ENCODE data around the gene ZNF71. TPM values are rescaled to one million over a fixed set of nuclear protein-coding genes. Genes with fewer than 3 reads are reported as not detected.

Gene ZNF71
- total RNA-seq, 4 donors from 2014 or later = 11.3 to 29.9 (median 17.8) TPM

DNA sequence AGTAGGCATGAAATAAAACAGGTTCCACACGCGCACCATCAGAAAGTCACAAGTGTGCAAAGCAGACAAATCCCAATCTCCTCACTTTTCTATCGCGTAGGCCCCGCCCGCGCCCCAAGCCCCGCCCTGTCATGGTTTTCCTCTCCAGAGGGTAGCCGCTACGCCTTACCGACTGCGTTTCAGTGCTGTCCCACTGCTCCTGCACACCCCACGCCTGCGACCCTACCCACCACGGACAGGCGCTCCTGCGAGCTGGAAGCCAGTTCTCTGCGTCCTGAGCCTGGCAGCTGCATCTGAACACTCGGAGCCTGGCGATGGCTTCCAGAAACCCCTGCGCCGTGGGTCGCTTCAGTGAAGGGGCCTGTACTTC is 28.2 kb upstream of the ZNF71 start:
- WGBS, 2 donors (ENCODE audit: low coverage in 1 of 2) = 1% methylated on average over 11 of the region's 23 CpGs; no CpG with 5 or more reads in 1 of the 2 donors
- Histone ChIP-seq H3K27ac (peak overlapping the region; percentile 62 to 89 (median 88)), H3K4me1 (peaks cover 0 to 22% (median 4%) of the 10 kb centered on the region in 3 donors), H3K27me3 (no peaks in the 10 kb centered on the region), H3K36me3 (peaks cover 9 to 51% of the 10 kb centered on the region in 2 donors), H3K9me3 (peaks cover 2 to 77% (median 3%) of the 10 kb centered on the region in 3 donors), H3K4me3 (peak overlapping the region; percentile 81 to 86)
- TF ChIP-seq POLR2A (IDR thresholded peaks at IDR 0.05) = no peak
- TF ChIP-seq POLR2AphosphoS5 (IDR thresholded peaks at IDR 0.05) = no peak
- no peak for TF ChIP-seq CTCF (IDR thresholded peaks at IDR 0.05)
- no peak for TF ChIP-seq EP300 (IDR thresholded peaks at IDR 0.05)
- ATAC-seq = peak; percentile 44

GRCh38 chr19:56567274-56568120 is 27.6 kb upstream of the ZNF71 start, which contains the start of gene ZNF470:
Gene ZNF470 (plus strand): TSS chr19:56567468. CDS start chr19:56570312, 2,844 bp downstream.
- Histone ChIP-seq H3K36me3 (peaks cover 9 to 52% of the 10 kb centered on the region in 2 donors), H3K27ac (peak within 1 kb of the TSS; percentile 62 to 89 (median 88)), H3K9me3 (peaks cover 0 to 77% (median 2%) of the 10 kb centered on the region in 3 donors), H3K4me1 (peaks cover 0 to 22% (median 4%) of the 10 kb centered on the region in 3 donors), H3K4me3 (peak within 1 kb of the TSS; percentile 81 to 86), H3K27me3 (no peaks in the 10 kb centered on the region)
- peak; percentile 100 for ATAC-seq
- peak; percentile 22 to 37 for TF ChIP-seq POLR2A (IDR thresholded peaks at IDR 0.05)
- TF ChIP-seq POLR2AphosphoS5 (IDR thresholded peaks at IDR 0.05) = peak; percentile 70
- no peak for TF ChIP-seq EP300 (IDR thresholded peaks at IDR 0.05)
- no peak for TF ChIP-seq CTCF (IDR thresholded peaks at IDR 0.05)
- 15 to 50% methylated on average over 2 of the region's 66 CpGs for WGBS, 2 donors (ENCODE audit: low coverage in 1 of 2)

GRCh38 chr19:56572589-56572988 is 22.5 kb upstream of the ZNF71 start:
- Histone ChIP-seq H3K4me3 (no peak overlapping the region), H3K36me3 (peaks cover 33 to 89% of the 10 kb centered on the region in 2 donors), H3K4me1 (peaks cover 0 to 11% (median 4%) of the 10 kb centered on the region in 3 donors), H3K27me3 (no peaks in the 10 kb centered on the region), H3K27ac (no peak overlapping the region), H3K9me3 (peaks cover 9 to 89% (median 29%) of the 10 kb centered on the region in 3 donors)
- no peak for TF ChIP-seq EP300 (IDR thresholded peaks at IDR 0.05)
- TF ChIP-seq CTCF (IDR thresholded peaks at IDR 0.05) = no peak
- TF ChIP-seq POLR2A (IDR thresholded peaks at IDR 0.05) = no peak
- TF ChIP-seq POLR2AphosphoS5 (IDR thresholded peaks at IDR 0.05) = no peak
- no peak for ATAC-seq
- WGBS, 2 donors (ENCODE audit: low coverage in 1 of 2) = 50 to 65% methylated on average over 2 of the region's 2 CpGs

GRCh38 chr19:56573914-56574313 is 21.2 kb upstream of the ZNF71 start:
- Histone ChIP-seq H3K4me3 (no peak overlapping the region), H3K9me3 (peaks cover 17 to 100% (median 37%) of the 10 kb centered on the region in 3 donors), H3K27me3 (no peaks in the 10 kb centered on the region), H3K27ac (no peak overlapping the region), H3K36me3 (peaks cover 36 to 100% of the 10 kb centered on the region in 2 donors), H3K4me1 (no peaks in the 10 kb centered on the region)
- WGBS, 2 donors (ENCODE audit: low coverage in 1 of 2) = 96 to 100% methylated on average over 2 to 3 of the region's 3 CpGs
- no peak for ATAC-seq
- TF ChIP-seq POLR2A (IDR thresholded peaks at IDR 0.05) = no peak
- no peak for TF ChIP-seq POLR2AphosphoS5 (IDR thresholded peaks at IDR 0.05)
- no peak for TF ChIP-seq CTCF (IDR thresholded peaks at IDR 0.05)
- no peak for TF ChIP-seq EP300 (IDR thresholded peaks at IDR 0.05)
